MCF 10A (cell line): ENCODE results near the gene TREML1. TPM values are rescaled to one million over a fixed set of nuclear protein-coding genes. Genes with fewer than 3 reads are reported as not detected.
"Not testable (repeated sequence)": the region's sequence is repeated elsewhere in the genome, so short reads cannot be mapped to it uniquely, and the experiment has no call there.

Experiments used
- BruUV-seq: library from RNA; stranded (reverse); fragments of 400-500 nt; replicated peaks from 2 replicates; lab custom pipeline; 2021; lab: Mats Ljungman, UMichigan
- CTCF ChIA-PET: fragments of 300-600 bp; sonication (Branson Sonifier 250); formaldehyde crosslinking; extraction: SDS; loops from one replicate; lab custom pipeline; 2021; ENCODE audit warnings: antibody characterized with exemption, inconsistent platforms; lab: Yijun Ruan, JAX
- POLR2A ChIA-PET: fragments of 300-600, 350-650 bp; sonication (Branson Sonifier 250); formaldehyde crosslinking; extraction: SDS; loops from one replicate; lab custom pipeline; 2020; ENCODE audit warnings: antibody characterized with exemption, inconsistent platforms; lab: Yijun Ruan, JAX
- DNase-seq: peaks from one replicate; pipeline ENCODE4 v3.0.0-alpha.2; 2018; ENCODE audit not compliant: unreplicated experiment
- H3K27ac Mint-ChIP-seq: one replicate; pipeline ENCODE4 v1.8.0; 2022; ENCODE audit warnings: mild to moderate bottlenecking, low read depth, mixed read lengths; ENCODE audit not compliant: unreplicated experiment
- H3K27me3 Mint-ChIP-seq: one replicate; pipeline ENCODE4 v1.8.0; 2022; ENCODE audit warnings: mixed read lengths; ENCODE audit not compliant: insufficient read depth, unreplicated experiment
- H3K36me3 Mint-ChIP-seq: one replicate; pipeline ENCODE4 v1.8.0; 2022; ENCODE audit warnings: mild to moderate bottlenecking, moderate library complexity, mixed read lengths; ENCODE audit not compliant: insufficient read depth, unreplicated experiment
- H3K4me1 Mint-ChIP-seq: one replicate; pipeline ENCODE4 v1.8.0; 2022; ENCODE audit warnings: mixed read lengths; ENCODE audit not compliant: insufficient read depth, unreplicated experiment
- H3K4me3 Mint-ChIP-seq: one replicate; pipeline ENCODE4 v1.8.0; 2022; ENCODE audit warnings: mild to moderate bottlenecking, moderate library complexity, mixed read lengths; ENCODE audit not compliant: unreplicated experiment
- H3K9me3 Mint-ChIP-seq: one replicate; pipeline ENCODE4 v1.8.0; 2022; ENCODE audit warnings: mixed read lengths; ENCODE audit not compliant: unreplicated experiment
- CTCF ChIP-seq: fragments of 200-600 bp; IDR thresholded peaks from one replicate; pipeline ENCODE4 v1.8.0; 2022; ENCODE audit warnings: antibody characterized with exemption, mild to moderate bottlenecking; ENCODE audit not compliant: unreplicated experiment
- intact Hi-C: fragments of 100-400 bp; cut with micrococcal nuclease; formaldehyde crosslinking; loops from 2 replicates; pipeline ENCODE4 v1.14.1; 2022
- total RNA-seq: library from RNA; stranded (reverse); gene quantifications from 2 replicates; pipeline ENCODE4 v1.2.3, GENCODE V29; 2022

Gene TREML1
- total RNA-seq, 1 experiment from 2014 or later, result not detected

GRCh38 chr6:41189967-41190366 is 35.8 kb upstream of the TREML1 start:
- no peak for DNase-seq
- no TSS peak for BruUV-seq
- Mint-ChIP-seq H3K27ac (no peak overlapping the region), H3K36me3 (no peaks in the 10 kb centered on the region), H3K27me3 (peaks cover 32% of the 10 kb centered on the region), H3K4me1 (no peaks in the 10 kb centered on the region), H3K9me3 (peaks cover 7% of the 10 kb centered on the region), H3K4me3 (no peak overlapping the region)
- ChIA-PET CTCF (interaction anchor here (0.5 to 0.7 kb wide), 3 partner anchors 409 to 1537 kb away, joined by 3 to 4 read pairs (median 3); no protein-coding TSS in a partner anchor), POLR2A (interaction anchor here (0.6 kb wide), 1 partner anchor 751 kb away, joined by 3 read pairs; the partner anchor contains the start of gene CCND3)
- no peak for TF ChIP-seq CTCF
- intact Hi-C loops, result no loop called here

- H3K36me3 Mint-ChIP-seq, intact Hi-C loops, BruUV-seq, POLR2A ChIA-PET, H3K4me3 Mint-ChIP-seq, H3K9me3 Mint-ChIP-seq, H3K27ac Mint-ChIP-seq, DNase-seq, H3K4me1 Mint-ChIP-seq: not testable (repeated sequence)
- H3K27me3 Mint-ChIP-seq, result peaks cover 22% of the 10 kb centered on the region
- CTCF ChIA-PET, result interaction anchor here (0.6 kb wide), 1 partner anchor 179 kb away, joined by 3 read pairs; no protein-coding TSS in a partner anchor
Observed at GRCh38 chr6:41189046-41189445, 34.9 kb upstream of the TREML1 start.

- H3K27ac Mint-ChIP-seq, result no peak overlapping the region
- peaks cover 7% of the 10 kb centered on the region for H3K9me3 Mint-ChIP-seq
- H3K4me1 Mint-ChIP-seq, result no peaks in the 10 kb centered on the region
- DNase-seq, result no peak
- no peak overlapping the region for H3K4me3 Mint-ChIP-seq
- BruUV-seq, result no TSS peak
- intact Hi-C loops, result no loop called here
- peaks cover 16% of the 10 kb centered on the region for H3K27me3 Mint-ChIP-seq
- no peaks in the 10 kb centered on the region for H3K36me3 Mint-ChIP-seq
- POLR2A ChIA-PET, result no interaction called here
- TF ChIP-seq CTCF, result no peak
- CTCF ChIA-PET, result interaction anchor here (0.6 to 0.8 kb wide), 2 partner anchors 12 to 180 kb away, joined by 3 to 4 read pairs; no protein-coding TSS in a partner anchor
Observed at GRCh38 chr6:41187924-41188886, 34.1 kb upstream of the TREML1 start.

- CTCF ChIA-PET, result no interaction called here
Observed at GRCh38 chr6:41186031-41186562, 31.9 kb upstream of the TREML1 start.

More at GRCh38 chr6:41186031-41186562, 31.9 kb upstream of the TREML1 start:
- no peaks in the 10 kb centered on the region for H3K36me3 Mint-ChIP-seq
- DNase-seq, result no peak
- POLR2A ChIA-PET, result no interaction called here
- H3K4me1 Mint-ChIP-seq, result no peaks in the 10 kb centered on the region
- H3K27me3 Mint-ChIP-seq, result peaks cover 12% of the 10 kb centered on the region
- BruUV-seq, result no TSS peak
- H3K27ac Mint-ChIP-seq, result no peak overlapping the region
- no peak overlapping the region for H3K4me3 Mint-ChIP-seq
- intact Hi-C loops, result no loop called here
- TF ChIP-seq CTCF, result no peak
- H3K9me3 Mint-ChIP-seq, result peaks cover 7% of the 10 kb centered on the region
